ENCODE measurements around the gene CPD. TPM values are rescaled to one million over a fixed set of nuclear protein-coding genes. Genes with fewer than 3 reads are reported as not detected.

The CPD gene
- total and polyA plus RNA-seq, 4 donors = 19.1 to 139 (median 58.8) TPM

DNA sequence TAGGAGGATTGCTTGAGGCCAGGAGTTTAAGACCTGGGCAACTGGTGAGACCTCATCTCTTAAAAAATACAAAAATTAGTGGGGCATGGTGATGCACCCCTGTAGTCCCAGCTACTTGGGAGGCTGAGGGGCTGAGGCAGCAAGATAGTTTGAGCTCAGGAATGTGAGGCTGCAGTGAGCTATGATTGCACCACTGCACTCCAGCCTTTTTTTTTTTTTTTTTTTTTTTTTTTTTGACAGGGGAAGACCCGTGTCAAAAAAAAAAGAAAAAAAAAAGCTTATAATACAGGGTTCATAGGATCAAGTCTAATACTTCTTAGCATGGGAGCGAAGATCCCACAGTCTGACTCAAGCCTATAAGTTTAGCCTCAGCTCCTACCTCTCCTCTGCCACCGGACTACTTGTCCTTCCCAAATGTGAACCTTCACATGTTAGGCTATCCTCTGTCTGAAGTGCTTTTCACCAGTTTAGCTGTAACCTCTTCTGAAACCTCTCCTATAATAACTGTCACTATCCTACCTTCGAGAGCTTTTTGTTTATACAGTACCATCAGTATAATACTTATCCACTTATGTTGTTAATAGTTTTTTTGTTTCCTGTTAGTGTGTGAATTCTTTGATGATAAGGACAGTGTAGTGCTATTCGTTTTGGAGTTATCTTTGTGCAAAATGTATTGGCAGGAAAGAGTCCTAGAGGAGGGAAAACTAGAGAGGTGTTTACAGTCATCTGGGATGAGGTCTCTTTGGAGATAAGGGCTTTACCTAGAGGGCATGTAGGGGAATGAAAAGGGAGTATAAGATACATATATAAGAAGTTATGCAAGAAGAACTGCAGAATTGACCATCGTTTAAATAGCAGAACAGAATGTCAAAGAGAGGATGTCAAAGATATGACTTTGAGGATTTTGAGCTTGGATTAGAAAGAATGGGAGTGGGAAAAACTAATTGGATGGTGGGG, 15.5 kb downstream of the CPD start:
- no peak for DNase-seq (ENCODE audit: low spot score)
- Histone ChIP-seq H3K36me3 (ENCODE audit: control insufficient read depth in 4 of 4, insufficient read depth in 3 of 4, low read depth in 1 of 4, low read length in 3 of 4) (peaks cover 1 to 6% (median 5%) of the 10 kb centered on the region in 4 donors), H3K9me3 (ENCODE audit: control insufficient read depth in 4 of 4, low read length in 3 of 4) (no peaks in the 10 kb centered on the region), H3K9ac (ENCODE audit: low read depth in 1 of 2, low read length in 2 of 2) (no peak overlapping the region), H3K27ac (ENCODE audit: low read depth in 1 of 2, low read length in 2 of 2) (no peak overlapping the region), H3K4me1 (ENCODE audit: control insufficient read depth in 4 of 4, insufficient read depth in 4 of 4, low read length in 3 of 4) (peaks cover 0 to 17% (median 10%) of the 10 kb centered on the region in 4 donors), H3K27me3 (ENCODE audit: control insufficient read depth in 4 of 4, insufficient read depth in 4 of 4, low read length in 3 of 4) (no peaks in the 10 kb centered on the region), H3K4me3 (ENCODE audit: low read depth in 1 of 3, low read length in 3 of 3) (no peak overlapping the region)
- TF ChIP-seq FOXA1 (IDR thresholded peaks at IDR 0.05) (no peak), RAD21 (IDR thresholded peaks at IDR 0.05) (no peak), RXRA (IDR thresholded peaks at IDR 0.05) (no peak), YY1 (IDR thresholded peaks at IDR 0.05) (no peak), GABPA (IDR thresholded peaks at IDR 0.05 in 1 of 2, conservative IDR thresholded peaks at IDR 0.05 in 1 of 2) (no peak), CTCF (IDR thresholded peaks at IDR 0.05; ENCODE audit: low read depth, low read length, missing input control) (no peak), HNF4G (IDR thresholded peaks at IDR 0.05) (no peak)
- TF ChIP-seq, protein P1, sequence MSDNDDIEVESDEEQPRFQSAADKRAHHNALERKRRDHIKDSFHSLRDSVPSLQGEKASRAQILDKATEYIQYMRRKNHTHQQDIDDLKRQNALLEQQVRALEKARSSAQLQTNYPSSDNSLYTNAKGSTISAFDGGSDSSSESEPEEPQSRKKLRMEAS (IDR thresholded peaks at IDR 0.05) = no peak
- WGBS = 65% methylated on average over 6 of the region's 6 CpGs

- no peak for DNase-seq (ENCODE audit: low spot score)
- H3K27me3 ChIP-seq (ENCODE audit: control insufficient read depth in 4 of 4, insufficient read depth in 4 of 4, low read length in 3 of 4) = no peaks in the 10 kb centered on the region
- no peak overlapping the region for H3K4me3 ChIP-seq (ENCODE audit: low read depth in 1 of 3, low read length in 3 of 3)
- WGBS = 21% methylated on average over 2 of the region's 2 CpGs
- H3K9ac ChIP-seq (ENCODE audit: low read depth in 1 of 2, low read length in 2 of 2) = peak overlapping the region in 1 of 2 donors; percentile 60
- peaks cover 0 to 6% (median 3%) of the 10 kb centered on the region in 4 donors for H3K36me3 ChIP-seq (ENCODE audit: control insufficient read depth in 4 of 4, insufficient read depth in 3 of 4, low read depth in 1 of 4, low read length in 3 of 4)
- no peaks in the 10 kb centered on the region for H3K9me3 ChIP-seq (ENCODE audit: control insufficient read depth in 4 of 4, low read length in 3 of 4)
- H3K4me1 ChIP-seq (ENCODE audit: control insufficient read depth in 4 of 4, insufficient read depth in 4 of 4, low read length in 3 of 4) = peaks cover 0 to 17% (median 10%) of the 10 kb centered on the region in 4 donors
- H3K27ac ChIP-seq (ENCODE audit: low read depth in 1 of 2, low read length in 2 of 2) = peak overlapping the region; percentile 28 to 42
- peak; percentile 24 to 58 for TF ChIP-seq HNF4A (conservative IDR thresholded peaks at IDR 0.05)
- peak; percentile 37 for TF ChIP-seq SP1 (IDR thresholded peaks at IDR 0.05)
- TF ChIP-seq HNF4G (IDR thresholded peaks at IDR 0.05) = no peak
- no peak for TF ChIP-seq EGR1 (IDR thresholded peaks at IDR 0.05; ENCODE audit: low read depth in 2 of 2)
- TF ChIP-seq FOXA2 (IDR thresholded peaks at IDR 0.05) = peak; percentile 77
- peak; percentile 25 to 57 for TF ChIP-seq RXRA (IDR thresholded peaks at IDR 0.05)
- peak; percentile 52 for TF ChIP-seq FOXA1 (IDR thresholded peaks at IDR 0.05)
Observed at GRCh38 chr17:30395398-30396022, 16.8 kb downstream of the CPD start.

GRCh38 chr17:30396129-30396528, 17.4 kb downstream of the CPD start:
- no peaks in the 10 kb centered on the region for H3K9me3 ChIP-seq (ENCODE audit: control insufficient read depth in 4 of 4, low read length in 3 of 4)
- TF ChIP-seq HNF4A (conservative IDR thresholded peaks at IDR 0.05) = peak; percentile 16 to 18
- TF ChIP-seq GABPA (IDR thresholded peaks at IDR 0.05 in 1 of 2, conservative IDR thresholded peaks at IDR 0.05 in 1 of 2) = no peak
- H3K27me3 ChIP-seq (ENCODE audit: control insufficient read depth in 4 of 4, insufficient read depth in 4 of 4, low read length in 3 of 4) = no peaks in the 10 kb centered on the region
- H3K27ac ChIP-seq (ENCODE audit: low read depth in 1 of 2, low read length in 2 of 2) = peak overlapping the region in 1 of 2 donors; percentile 28
- WGBS = 52% methylated on average over 1 of the region's 1 CpG
- H3K36me3 ChIP-seq (ENCODE audit: control insufficient read depth in 4 of 4, insufficient read depth in 3 of 4, low read depth in 1 of 4, low read length in 3 of 4) = peaks cover 0 to 6% (median 2%) of the 10 kb centered on the region in 4 donors
- H3K9ac ChIP-seq (ENCODE audit: low read depth in 1 of 2, low read length in 2 of 2) = peak overlapping the region in 1 of 2 donors; percentile 34
- no peak for DNase-seq (ENCODE audit: low spot score)
- no peak overlapping the region for H3K4me3 ChIP-seq (ENCODE audit: low read depth in 1 of 3, low read length in 3 of 3)
- peaks cover 0 to 17% (median 10%) of the 10 kb centered on the region in 4 donors for H3K4me1 ChIP-seq (ENCODE audit: control insufficient read depth in 4 of 4, insufficient read depth in 4 of 4, low read length in 3 of 4)
